ENCODE data around the gene NSG1.

DNA sequence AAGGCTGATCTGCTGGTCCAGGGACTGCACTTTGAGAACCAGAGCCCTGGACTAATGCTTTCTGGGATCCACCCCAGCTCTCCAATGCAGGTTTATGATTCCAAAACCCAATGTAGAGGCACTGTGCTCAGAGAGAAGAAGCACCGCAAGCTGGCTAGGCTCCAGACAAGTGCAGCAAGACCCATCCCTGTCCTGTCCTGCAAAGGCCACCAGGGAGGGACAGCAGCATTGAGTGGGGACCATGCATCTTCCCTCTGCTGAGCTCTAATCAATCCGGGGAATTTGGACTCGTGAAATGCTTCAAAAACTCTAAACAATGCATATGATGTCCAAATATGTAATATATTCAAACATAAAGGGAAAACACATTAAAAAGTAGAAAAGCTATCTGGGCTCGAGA lies 10.8 kb upstream of the NSG1 start:
- TF ChIP-seq, protein P1, sequence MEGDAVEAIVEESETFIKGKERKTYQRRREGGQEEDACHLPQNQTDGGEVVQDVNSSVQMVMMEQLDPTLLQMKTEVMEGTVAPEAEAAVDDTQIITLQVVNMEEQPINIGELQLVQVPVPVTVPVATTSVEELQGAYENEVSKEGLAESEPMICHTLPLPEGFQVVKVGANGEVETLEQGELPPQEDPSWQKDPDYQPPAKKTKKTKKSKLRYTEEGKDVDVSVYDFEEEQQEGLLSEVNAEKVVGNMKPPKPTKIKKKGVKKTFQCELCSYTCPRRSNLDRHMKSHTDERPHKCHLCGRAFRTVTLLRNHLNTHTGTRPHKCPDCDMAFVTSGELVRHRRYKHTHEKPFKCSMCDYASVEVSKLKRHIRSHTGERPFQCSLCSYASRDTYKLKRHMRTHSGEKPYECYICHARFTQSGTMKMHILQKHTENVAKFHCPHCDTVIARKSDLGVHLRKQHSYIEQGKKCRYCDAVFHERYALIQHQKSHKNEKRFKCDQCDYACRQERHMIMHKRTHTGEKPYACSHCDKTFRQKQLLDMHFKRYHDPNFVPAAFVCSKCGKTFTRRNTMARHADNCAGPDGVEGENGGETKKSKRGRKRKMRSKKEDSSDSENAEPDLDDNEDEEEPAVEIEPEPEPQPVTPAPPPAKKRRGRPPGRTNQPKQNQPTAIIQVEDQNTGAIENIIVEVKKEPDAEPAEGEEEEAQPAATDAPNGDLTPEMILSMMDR (IDR thresholded peaks at IDR 0.05; ENCODE audit: low read depth, low read length, poor library complexity, severe bottlenecking), result no peak
- TF ChIP-seq EZH2phosphoT487 (IDR thresholded peaks at IDR 0.05; ENCODE audit: borderline replicate concordance, low read length), result no peak

All from DOHH2 (cell line).